Lower lobe of right lung (tissue), 2 donors: ENCODE measurements around the gene DPH3. TPM values are rescaled to one million over a fixed set of nuclear protein-coding genes. Genes with fewer than 3 reads are reported as not detected.

Experiments
- ATAC-seq, 2 donors: fragments of 200-7000 bp; cut with Tn5 transposase; one replicate each; pipeline ENCODE4 v1.9.1; 2020 to 2022; ENCODE audit warnings: mild to moderate bottlenecking in 2 of 2, moderate library complexity in 2 of 2
- DNase-seq: peaks from one replicate; pipeline ENCODE4 v3.0.0-alpha.2; 2020
- H3K27ac ChIP-seq: fragments of 200-600 bp; one replicate; pipeline ENCODE4 v1.8.0; 2022
- H3K27me3 ChIP-seq: fragments of 200-600 bp; one replicate; pipeline ENCODE4 v1.8.0; 2022; ENCODE audit warnings: low read depth
- H3K36me3 ChIP-seq: fragments of 200-600 bp; one replicate; pipeline ENCODE4 v1.8.0; 2022; ENCODE audit warnings: mild to moderate bottlenecking
- H3K4me1 ChIP-seq: fragments of 200-600 bp; one replicate; pipeline ENCODE4 v1.8.0; 2022
- H3K4me3 ChIP-seq: fragments of 200-600 bp; one replicate; pipeline ENCODE4 v1.8.0; 2022; ENCODE audit warnings: mild to moderate bottlenecking
- H3K9me3 ChIP-seq: fragments of 200-600 bp; one replicate; pipeline ENCODE4 v1.8.0; 2022
- CTCF ChIP-seq: fragments of 200-600 bp; IDR thresholded peaks from one replicate; pipeline ENCODE4 v1.8.0; 2022; ENCODE audit warnings: antibody characterized with exemption, mild to moderate bottlenecking
- intact Hi-C: fragments of 100-400 bp; cut with DNase I; formaldehyde crosslinking; loops from one replicate; pipeline ENCODE4 v1.11.0; 2022
- total RNA-seq: library from RNA; stranded (reverse); fragmentation: NEBNext Ultra II Directional; extraction: Animal tissue kit (Norgen Biotek cat#: 25700); gene quantifications from one replicate; pipeline ENCODE4 v1.2.1, GENCODE V29; 2021
- donor health status: DM: no; HTN: yes; CAD: no; lungs with severe emphysema.

Gene DPH3
- total RNA-seq, 1 donor from 2014 or later: 29.0 TPM

GRCh38 chr3:16255726-16256125 lies 9.0 kb downstream of the DPH3 start:
- Histone ChIP-seq H3K27ac (no peak overlapping the region), H3K9me3 (no peaks in the 10 kb centered on the region), H3K27me3 (no peaks in the 10 kb centered on the region), H3K36me3 (peaks cover 29% of the 10 kb centered on the region), H3K4me3 (no peak overlapping the region), H3K4me1 (no peaks in the 10 kb centered on the region)
- intact Hi-C loops: no loop called here
- DNase-seq (no peak), ATAC-seq (no peak)
- TF ChIP-seq CTCF: no peak

GRCh38 chr3:16255326-16255725 lies 9.4 kb downstream of the DPH3 start:
- H3K4me3 ChIP-seq: no peak overlapping the region
- H3K27ac ChIP-seq: no peak overlapping the region
- ATAC-seq: no peak
- intact Hi-C loops: no loop called here
- peaks cover 25% of the 10 kb centered on the region for H3K36me3 ChIP-seq
- TF ChIP-seq CTCF: no peak
- H3K27me3 ChIP-seq: no peaks in the 10 kb centered on the region
- H3K4me1 ChIP-seq: no peaks in the 10 kb centered on the region
- no peaks in the 10 kb centered on the region for H3K9me3 ChIP-seq
- DNase-seq: no peak

GRCh38 chr3:16254916-16255315 lies 9.8 kb downstream of the DPH3 start:
- intact Hi-C loops: no loop called here
- Histone ChIP-seq H3K27ac (no peak overlapping the region), H3K27me3 (no peaks in the 10 kb centered on the region), H3K9me3 (no peaks in the 10 kb centered on the region), H3K4me3 (no peak overlapping the region), H3K4me1 (no peaks in the 10 kb centered on the region), H3K36me3 (peaks cover 20% of the 10 kb centered on the region)
- DNase-seq (no peak), ATAC-seq (no peak)
- TF ChIP-seq CTCF: no peak

GRCh38 chr3:16253601-16254000 lies 11.1 kb downstream of the DPH3 start:
- no peaks in the 10 kb centered on the region for H3K4me1 ChIP-seq
- no peaks in the 10 kb centered on the region for H3K9me3 ChIP-seq
- intact Hi-C loops: no loop called here
- no peak overlapping the region for H3K4me3 ChIP-seq
- DNase-seq (peak; percentile 74), ATAC-seq (peak; percentile 91 to 95)
- peaks cover 7% of the 10 kb centered on the region for H3K36me3 ChIP-seq
- H3K27me3 ChIP-seq: no peaks in the 10 kb centered on the region
- peak overlapping the region; percentile 25 for H3K27ac ChIP-seq
- TF ChIP-seq CTCF: no peak

- ATAC-seq: no peak
- Histone ChIP-seq H3K36me3 (peaks cover 1% of the 10 kb centered on the region), H3K4me1 (no peaks in the 10 kb centered on the region), H3K9me3 (no peaks in the 10 kb centered on the region), H3K27me3 (no peaks in the 10 kb centered on the region), H3K4me3 (no peak overlapping the region), H3K27ac (peak overlapping the region; percentile 25)
- intact Hi-C loops: no loop called here
- DNase-seq: no peak
- TF ChIP-seq CTCF: no peak
These were observed 11.8 kb downstream of the DPH3 start for GRCh38 chr3:16252988-16253387.
